SK-N-SH treated with all-trans-retinoic acid at 6 μM for 48 hours (cell line): ENCODE measurements around the gene SELENOW.

Experiments used
- ARNTL ChIP-seq: fragments of 450-650 bp; formaldehyde crosslinking; IDR thresholded peaks from 2 replicates; pipeline ENCODE4 v1.5.0; 2020; ENCODE audit warnings: low read depth, mild to moderate bottlenecking, moderate library complexity, borderline replicate concordance
- ISL1 ChIP-seq: fragments of 250-450 bp; sonication (Bioruptor Pico); IDR thresholded peaks from 2 replicates; pipeline ENCODE4 v2.1.2; 2022; ENCODE audit warnings: mild to moderate bottlenecking, moderate library complexity
- OSR1 ChIP-seq: fragments of 250-450 bp; sonication (Bioruptor Pico); IDR thresholded peaks from 2 replicates; pipeline ENCODE4 v1.8.0; 2022; ENCODE audit warnings: moderate library complexity, mild to moderate bottlenecking, inconsistent platforms
- PATZ1 ChIP-seq: fragments of 250-450 bp; sonication (Bioruptor Pico); IDR thresholded peaks from 2 replicates; pipeline ENCODE4 v1.8.0; 2020; ENCODE audit warnings: mild to moderate bottlenecking, moderate library complexity, borderline replicate concordance
- RARB ChIP-seq: fragments of 250-450 bp; sonication (Bioruptor Pico); IDR thresholded peaks from 2 replicates; pipeline ENCODE4 v1.8.0; 2021; ENCODE audit warnings: mild to moderate bottlenecking, moderate library complexity

GRCh38 chr19:47813995-47814328 lies 35.5 kb downstream of the SELENOW start:
- TF ChIP-seq ISL1 (CRISPR knock-in tag) (no peak), PATZ1 (CRISPR knock-in tag) (no peak), OSR1 (CRISPR knock-in tag) (no peak), RARB (CRISPR knock-in tag) (no peak), ARNTL (CRISPR knock-in tag) (no peak)
